WTC11 (cell line): ENCODE results near the gene KAT6B. TPM values are rescaled to one million over a fixed set of nuclear protein-coding genes. Genes with fewer than 3 reads are reported as not detected.

Experiments used
- ATAC-seq: fragments of 200-7000 bp; cut with Tn5 transposase; 2 replicates; pipeline ENCODE4 v1.10.0; 2021; ENCODE audit warnings: mild to moderate bottlenecking, moderate library complexity
- CTCF ChIA-PET: fragments of 300-600 bp; sonication (Branson Sonifier 250); formaldehyde crosslinking; loops from one replicate; lab custom pipeline; 2021; ENCODE audit warnings: antibody characterized with exemption; lab: Charles Lee
- POLR2A ChIA-PET: fragments of 350-600 bp; sonication (Branson Sonifier 250); formaldehyde crosslinking; loops from one replicate; lab custom pipeline; 2021; ENCODE audit warnings: antibody characterized with exemption; lab: Charles Lee
- DNase-seq: peaks from one replicate; pipeline ENCODE4 v3.0.0; 2021; ENCODE audit warnings: low spot score
- H3K27ac Mint-ChIP-seq: 2 replicates; pipeline ENCODE4 v1.8.0; 2021; ENCODE audit warnings: mixed read lengths
- H3K27me3 Mint-ChIP-seq: 2 replicates; pipeline ENCODE4 v1.8.0; 2021; ENCODE audit warnings: low read depth, mild to moderate bottlenecking, moderate library complexity, mixed read lengths
- H3K36me3 Mint-ChIP-seq: 2 replicates; pipeline ENCODE4 v1.8.0; 2021; ENCODE audit warnings: mixed read lengths
- H3K4me1 Mint-ChIP-seq: 2 replicates; pipeline ENCODE4 v1.8.0; 2022; ENCODE audit warnings: mixed read lengths
- H3K4me3 Mint-ChIP-seq: 2 replicates; pipeline ENCODE4 v1.8.0; 2021; ENCODE audit warnings: mild to moderate bottlenecking, moderate library complexity, mixed read lengths
- H3K9me3 Mint-ChIP-seq: 2 replicates; pipeline ENCODE4 v1.8.0; 2021; ENCODE audit warnings: mixed read lengths
- ATF1 ChIP-seq: sonication (generic); formaldehyde crosslinking; IDR thresholded peaks from 2 replicates; pipeline ENCODE4 v1.8.1; 2023; ENCODE audit warnings: mild to moderate bottlenecking, moderate library complexity, missing genetic modification reagents
- EMX1 ChIP-seq: fragments of 250-450 bp; sonication (Bioruptor Pico); IDR thresholded peaks from 2 replicates; pipeline ENCODE4 v1.8.0; 2021; ENCODE audit warnings: mild to moderate bottlenecking
- FOXJ3 ChIP-seq: sonication (generic); formaldehyde crosslinking; IDR thresholded peaks from 2 replicates; pipeline ENCODE4 v1.9.0; 2021; ENCODE audit warnings: missing genetic modification reagents, mild to moderate bottlenecking, borderline replicate concordance
- FOXK1 ChIP-seq: sonication (generic); formaldehyde crosslinking; IDR thresholded peaks from 2 replicates; pipeline ENCODE4 v1.8.0; 2022; ENCODE audit warnings: mild to moderate bottlenecking, moderate library complexity, missing genetic modification reagents
- HMGA2 ChIP-seq: fragments of 250-450 bp; sonication (Bioruptor Pico); IDR thresholded peaks from 2 replicates; pipeline ENCODE4 v1.4.0; 2021; ENCODE audit warnings: mild to moderate bottlenecking, moderate library complexity
- JAZF1 ChIP-seq: fragments of 250-450 bp; sonication (Bioruptor Pico); IDR thresholded peaks from 2 replicates; pipeline ENCODE4 v1.9.0; 2021; ENCODE audit warnings: moderate library complexity, mild to moderate bottlenecking, inconsistent platforms
- MXD4 ChIP-seq: fragments of 250-450 bp; sonication (Bioruptor Pico); IDR thresholded peaks from 2 replicates; pipeline ENCODE4 v1.8.0; 2021; ENCODE audit warnings: mild to moderate bottlenecking, moderate library complexity, borderline replicate concordance
- SMAD4 ChIP-seq: sonication (generic); formaldehyde crosslinking; IDR thresholded peaks from 2 replicates; pipeline ENCODE4 v1.8.0; 2022; ENCODE audit warnings: mild to moderate bottlenecking, missing genetic modification reagents
- ZNF121 ChIP-seq: sonication (generic); formaldehyde crosslinking; IDR thresholded peaks from 2 replicates; pipeline ENCODE4 v1.8.0; 2023; ENCODE audit warnings: missing genetic modification reagents
- ZNF219 ChIP-seq: sonication (generic); formaldehyde crosslinking; IDR thresholded peaks from 2 replicates; pipeline ENCODE4 v1.8.0; 2023; ENCODE audit warnings: missing genetic modification reagents, mild to moderate bottlenecking, borderline replicate concordance
- ZNF232 ChIP-seq: sonication (generic); formaldehyde crosslinking; IDR thresholded peaks from 2 replicates; pipeline ENCODE4 v1.8.0; 2022; ENCODE audit warnings: mild to moderate bottlenecking, missing genetic modification reagents
- ZNF671 ChIP-seq: fragments of 250-450 bp; sonication (Bioruptor Pico); IDR thresholded peaks from 2 replicates; pipeline ENCODE4 v1.8.0; 2021; ENCODE audit warnings: mild to moderate bottlenecking
- total RNA-seq: library from RNA; stranded (reverse); gene quantifications from 3 replicates; pipeline ENCODE4 v1.2.3, GENCODE V29; 2021
- TF ChIP-seq, protein P1 (sequence below): sonication (generic); formaldehyde crosslinking; IDR thresholded peaks from 2 replicates; pipeline ENCODE4 v1.8.1; 2022; ENCODE audit warnings: missing genetic modification reagents, borderline replicate concordance
- TF ChIP-seq, protein P2 (sequence below): sonication (generic); formaldehyde crosslinking; IDR thresholded peaks from 2 replicates; pipeline ENCODE4 v1.8.1; 2022; ENCODE audit warnings: mild to moderate bottlenecking, missing genetic modification reagents, moderate library complexity, borderline replicate concordance
- TF ChIP-seq, protein P3 (sequence below): fragments of 200-600 bp; IDR thresholded peaks from 2 replicates; pipeline ENCODE4 v1.8.0; 2022; ENCODE audit warnings: antibody characterized with exemption
- TF ChIP-seq, protein P4 (sequence below): sonication (generic); formaldehyde crosslinking; IDR thresholded peaks from 2 replicates; pipeline ENCODE4 v1.8.0; 2023; ENCODE audit warnings: missing genetic modification reagents, mild to moderate bottlenecking, borderline replicate concordance
- TF ChIP-seq, protein P5 (sequence below): sonication (generic); formaldehyde crosslinking; IDR thresholded peaks from 2 replicates; pipeline ENCODE4 v1.8.1; 2023; ENCODE audit warnings: mild to moderate bottlenecking, moderate library complexity, missing genetic modification reagents
- TF ChIP-seq, protein P6 (sequence below): sonication (generic); formaldehyde crosslinking; IDR thresholded peaks from 2 replicates; pipeline ENCODE4 v1.8.0; 2022; ENCODE audit warnings: mild to moderate bottlenecking, missing genetic modification reagents
- TF ChIP-seq, protein P7 (sequence below): sonication (generic); formaldehyde crosslinking; IDR thresholded peaks from 2 replicates; pipeline ENCODE4 v1.8.1; 2022; ENCODE audit warnings: low read depth, mild to moderate bottlenecking, moderate library complexity, missing genetic modification reagents, borderline replicate concordance

KAT6B gene
- total RNA-seq, 1 experiment from 2014 or later: 18.5 TPM

DNA sequence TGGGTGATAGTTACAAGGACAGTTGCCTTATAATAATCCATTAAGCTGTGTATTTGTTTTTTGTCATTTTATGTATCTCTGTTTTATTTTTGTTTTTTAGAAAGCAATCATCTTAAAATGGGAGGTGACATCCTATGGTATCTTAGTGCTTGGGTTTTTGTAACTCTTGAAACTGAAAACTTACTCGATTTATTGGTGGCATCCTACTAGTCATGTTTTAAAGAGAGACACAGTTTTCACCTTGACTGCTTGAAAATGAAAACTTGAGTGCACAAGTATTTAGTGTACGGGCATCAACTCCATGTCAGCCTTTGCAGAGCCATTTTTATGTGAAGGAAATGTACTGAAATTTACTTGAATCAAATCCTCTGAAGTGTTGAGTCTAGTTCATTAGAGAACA lies 181.2 kb downstream of the KAT6B start:
- TF ChIP-seq, protein P1, sequence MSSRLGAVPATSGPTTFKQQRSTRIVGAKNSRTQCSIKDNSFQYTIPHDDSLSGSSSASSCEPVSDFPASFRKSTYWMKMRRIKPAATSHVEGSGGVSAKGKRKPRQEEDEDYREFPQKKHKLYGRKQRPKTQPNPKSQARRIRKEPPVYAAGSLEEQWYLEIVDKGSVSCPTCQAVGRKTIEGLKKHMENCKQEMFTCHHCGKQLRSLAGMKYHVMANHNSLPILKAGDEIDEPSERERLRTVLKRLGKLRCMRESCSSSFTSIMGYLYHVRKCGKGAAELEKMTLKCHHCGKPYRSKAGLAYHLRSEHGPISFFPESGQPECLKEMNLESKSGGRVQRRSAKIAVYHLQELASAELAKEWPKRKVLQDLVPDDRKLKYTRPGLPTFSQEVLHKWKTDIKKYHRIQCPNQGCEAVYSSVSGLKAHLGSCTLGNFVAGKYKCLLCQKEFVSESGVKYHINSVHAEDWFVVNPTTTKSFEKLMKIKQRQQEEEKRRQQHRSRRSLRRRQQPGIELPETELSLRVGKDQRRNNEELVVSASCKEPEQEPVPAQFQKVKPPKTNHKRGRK (CRISPR knock-in tag): no peak
- TF ChIP-seq FOXK1 (CRISPR knock-in tag) (no peak), ATF1 (CRISPR knock-in tag) (no peak), ZNF219 (no peak), JAZF1 (CRISPR knock-in tag) (no peak), HMGA2 (no peak)
- TF ChIP-seq, protein P2, sequence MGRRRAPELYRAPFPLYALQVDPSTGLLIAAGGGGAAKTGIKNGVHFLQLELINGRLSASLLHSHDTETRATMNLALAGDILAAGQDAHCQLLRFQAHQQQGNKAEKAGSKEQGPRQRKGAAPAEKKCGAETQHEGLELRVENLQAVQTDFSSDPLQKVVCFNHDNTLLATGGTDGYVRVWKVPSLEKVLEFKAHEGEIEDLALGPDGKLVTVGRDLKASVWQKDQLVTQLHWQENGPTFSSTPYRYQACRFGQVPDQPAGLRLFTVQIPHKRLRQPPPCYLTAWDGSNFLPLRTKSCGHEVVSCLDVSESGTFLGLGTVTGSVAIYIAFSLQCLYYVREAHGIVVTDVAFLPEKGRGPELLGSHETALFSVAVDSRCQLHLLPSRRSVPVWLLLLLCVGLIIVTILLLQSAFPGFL (CRISPR knock-in tag): no peak
- TF ChIP-seq, all 79 proteins: peak for 0
- CTCF ChIA-PET: no interaction called here
- Mint-ChIP-seq H3K4me3 (no peak overlapping the region), H3K4me1 (no peaks in the 10 kb centered on the region), H3K9me3 (no peaks in the 10 kb centered on the region), H3K27me3 (no peaks in the 10 kb centered on the region), H3K27ac (no peak overlapping the region), H3K36me3 (no peaks in the 10 kb centered on the region)
- POLR2A ChIA-PET: no interaction called here
- DNase-seq (no peak), ATAC-seq (no peak)

DNA sequence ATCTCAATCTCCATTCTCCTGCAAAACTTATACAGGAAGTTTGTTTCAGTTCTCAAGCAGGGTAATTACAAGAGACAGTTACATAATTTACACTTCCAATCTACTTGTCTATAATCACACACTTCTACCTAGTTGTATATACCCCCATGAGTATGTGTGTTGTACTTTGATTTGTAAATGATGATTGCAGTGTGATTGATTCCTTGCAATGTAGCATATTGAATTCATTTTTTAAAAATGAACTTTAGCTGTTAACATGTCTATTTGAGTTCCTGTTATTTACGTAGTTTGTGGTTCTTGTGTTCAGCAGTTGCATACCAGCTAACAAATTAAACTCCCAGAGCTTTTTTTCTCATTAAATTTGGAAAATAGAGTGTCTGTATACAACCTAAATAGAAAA lies 182.6 kb downstream of the KAT6B start:
- POLR2A ChIA-PET: no interaction called here
- ATAC-seq (no peak), DNase-seq (no peak)
- no peak overlapping the region for H3K27ac Mint-ChIP-seq
- no peaks in the 10 kb centered on the region for H3K36me3 Mint-ChIP-seq
- no peaks in the 10 kb centered on the region for H3K4me1 Mint-ChIP-seq
- H3K4me3 Mint-ChIP-seq: no peak overlapping the region
- H3K9me3 Mint-ChIP-seq: no peaks in the 10 kb centered on the region
- H3K27me3 Mint-ChIP-seq: no peaks in the 10 kb centered on the region
- TF ChIP-seq FOXJ3 (CRISPR knock-in tag): no peak
- CTCF ChIA-PET: interaction anchor here (0.6 kb wide), 1 partner anchor 383 kb away, joined by 4 read pairs; no protein-coding TSS in a partner anchor

DNA sequence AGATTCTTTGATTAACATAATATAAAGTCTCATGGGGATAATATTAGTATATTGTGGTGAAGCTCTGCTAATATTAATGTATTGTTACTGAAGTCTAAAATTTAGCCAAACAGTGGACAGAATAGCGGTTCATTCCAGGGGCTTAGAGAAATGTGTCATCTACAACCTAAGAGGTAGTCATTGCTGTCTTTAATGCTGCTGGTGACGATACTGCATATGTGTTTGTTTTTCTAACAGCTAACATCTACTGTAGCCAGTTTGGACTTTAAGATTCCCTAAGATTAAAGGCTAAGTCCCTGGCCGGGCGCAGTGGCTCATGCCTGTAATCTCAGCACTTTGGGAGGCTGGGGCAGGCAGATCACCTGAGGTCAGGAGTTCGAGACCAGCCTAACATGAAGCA lies 183.0 kb downstream of the KAT6B start:
- no peaks in the 10 kb centered on the region for H3K9me3 Mint-ChIP-seq
- H3K27ac Mint-ChIP-seq: no peak overlapping the region
- H3K36me3 Mint-ChIP-seq: no peaks in the 10 kb centered on the region
- no peak overlapping the region for H3K4me3 Mint-ChIP-seq
- DNase-seq (no peak), ATAC-seq (no peak)
- no peaks in the 10 kb centered on the region for H3K27me3 Mint-ChIP-seq
- no peaks in the 10 kb centered on the region for H3K4me1 Mint-ChIP-seq
- ChIA-PET CTCF (interaction anchor here (1.0 kb wide), 1 partner anchor 10 kb away, joined by 3 read pairs; no protein-coding TSS in a partner anchor), POLR2A (no interaction called here)
- TF ChIP-seq ZNF671 (CRISPR knock-in tag) (no peak), SMAD4 (CRISPR knock-in tag) (no peak), MXD4 (no peak), EMX1 (no peak), ZNF232 (no peak), ZNF121 (CRISPR knock-in tag) (no peak)
- TF ChIP-seq, protein P3, sequence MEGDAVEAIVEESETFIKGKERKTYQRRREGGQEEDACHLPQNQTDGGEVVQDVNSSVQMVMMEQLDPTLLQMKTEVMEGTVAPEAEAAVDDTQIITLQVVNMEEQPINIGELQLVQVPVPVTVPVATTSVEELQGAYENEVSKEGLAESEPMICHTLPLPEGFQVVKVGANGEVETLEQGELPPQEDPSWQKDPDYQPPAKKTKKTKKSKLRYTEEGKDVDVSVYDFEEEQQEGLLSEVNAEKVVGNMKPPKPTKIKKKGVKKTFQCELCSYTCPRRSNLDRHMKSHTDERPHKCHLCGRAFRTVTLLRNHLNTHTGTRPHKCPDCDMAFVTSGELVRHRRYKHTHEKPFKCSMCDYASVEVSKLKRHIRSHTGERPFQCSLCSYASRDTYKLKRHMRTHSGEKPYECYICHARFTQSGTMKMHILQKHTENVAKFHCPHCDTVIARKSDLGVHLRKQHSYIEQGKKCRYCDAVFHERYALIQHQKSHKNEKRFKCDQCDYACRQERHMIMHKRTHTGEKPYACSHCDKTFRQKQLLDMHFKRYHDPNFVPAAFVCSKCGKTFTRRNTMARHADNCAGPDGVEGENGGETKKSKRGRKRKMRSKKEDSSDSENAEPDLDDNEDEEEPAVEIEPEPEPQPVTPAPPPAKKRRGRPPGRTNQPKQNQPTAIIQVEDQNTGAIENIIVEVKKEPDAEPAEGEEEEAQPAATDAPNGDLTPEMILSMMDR: no peak
- TF ChIP-seq, protein P4, sequence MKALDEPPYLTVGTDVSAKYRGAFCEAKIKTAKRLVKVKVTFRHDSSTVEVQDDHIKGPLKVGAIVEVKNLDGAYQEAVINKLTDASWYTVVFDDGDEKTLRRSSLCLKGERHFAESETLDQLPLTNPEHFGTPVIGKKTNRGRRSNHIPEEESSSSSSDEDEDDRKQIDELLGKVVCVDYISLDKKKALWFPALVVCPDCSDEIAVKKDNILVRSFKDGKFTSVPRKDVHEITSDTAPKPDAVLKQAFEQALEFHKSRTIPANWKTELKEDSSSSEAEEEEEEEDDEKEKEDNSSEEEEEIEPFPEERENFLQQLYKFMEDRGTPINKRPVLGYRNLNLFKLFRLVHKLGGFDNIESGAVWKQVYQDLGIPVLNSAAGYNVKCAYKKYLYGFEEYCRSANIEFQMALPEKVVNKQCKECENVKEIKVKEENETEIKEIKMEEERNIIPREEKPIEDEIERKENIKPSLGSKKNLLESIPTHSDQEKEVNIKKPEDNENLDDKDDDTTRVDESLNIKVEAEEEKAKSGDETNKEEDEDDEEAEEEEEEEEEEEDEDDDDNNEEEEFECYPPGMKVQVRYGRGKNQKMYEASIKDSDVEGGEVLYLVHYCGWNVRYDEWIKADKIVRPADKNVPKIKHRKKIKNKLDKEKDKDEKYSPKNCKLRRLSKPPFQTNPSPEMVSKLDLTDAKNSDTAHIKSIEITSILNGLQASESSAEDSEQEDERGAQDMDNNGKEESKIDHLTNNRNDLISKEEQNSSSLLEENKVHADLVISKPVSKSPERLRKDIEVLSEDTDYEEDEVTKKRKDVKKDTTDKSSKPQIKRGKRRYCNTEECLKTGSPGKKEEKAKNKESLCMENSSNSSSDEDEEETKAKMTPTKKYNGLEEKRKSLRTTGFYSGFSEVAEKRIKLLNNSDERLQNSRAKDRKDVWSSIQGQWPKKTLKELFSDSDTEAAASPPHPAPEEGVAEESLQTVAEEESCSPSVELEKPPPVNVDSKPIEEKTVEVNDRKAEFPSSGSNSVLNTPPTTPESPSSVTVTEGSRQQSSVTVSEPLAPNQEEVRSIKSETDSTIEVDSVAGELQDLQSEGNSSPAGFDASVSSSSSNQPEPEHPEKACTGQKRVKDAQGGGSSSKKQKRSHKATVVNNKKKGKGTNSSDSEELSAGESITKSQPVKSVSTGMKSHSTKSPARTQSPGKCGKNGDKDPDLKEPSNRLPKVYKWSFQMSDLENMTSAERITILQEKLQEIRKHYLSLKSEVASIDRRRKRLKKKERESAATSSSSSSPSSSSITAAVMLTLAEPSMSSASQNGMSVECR: no peak
- TF ChIP-seq, protein P5, sequence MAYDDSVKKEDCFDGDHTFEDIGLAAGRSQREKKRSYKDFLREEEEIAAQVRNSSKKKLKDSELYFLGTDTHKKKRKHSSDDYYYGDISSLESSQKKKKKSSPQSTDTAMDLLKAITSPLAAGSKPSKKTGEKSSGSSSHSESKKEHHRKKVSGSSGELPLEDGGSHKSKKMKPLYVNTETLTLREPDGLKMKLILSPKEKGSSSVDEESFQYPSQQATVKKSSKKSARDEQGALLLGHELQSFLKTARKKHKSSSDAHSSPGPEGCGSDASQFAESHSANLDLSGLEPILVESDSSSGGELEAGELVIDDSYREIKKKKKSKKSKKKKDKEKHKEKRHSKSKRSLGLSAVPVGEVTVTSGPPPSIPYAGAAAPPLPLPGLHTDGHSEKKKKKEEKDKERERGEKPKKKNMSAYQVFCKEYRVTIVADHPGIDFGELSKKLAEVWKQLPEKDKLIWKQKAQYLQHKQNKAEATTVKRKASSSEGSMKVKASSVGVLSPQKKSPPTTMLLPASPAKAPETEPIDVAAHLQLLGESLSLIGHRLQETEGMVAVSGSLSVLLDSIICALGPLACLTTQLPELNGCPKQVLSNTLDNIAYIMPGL (CRISPR knock-in tag): no peak
- TF ChIP-seq, protein P6, sequence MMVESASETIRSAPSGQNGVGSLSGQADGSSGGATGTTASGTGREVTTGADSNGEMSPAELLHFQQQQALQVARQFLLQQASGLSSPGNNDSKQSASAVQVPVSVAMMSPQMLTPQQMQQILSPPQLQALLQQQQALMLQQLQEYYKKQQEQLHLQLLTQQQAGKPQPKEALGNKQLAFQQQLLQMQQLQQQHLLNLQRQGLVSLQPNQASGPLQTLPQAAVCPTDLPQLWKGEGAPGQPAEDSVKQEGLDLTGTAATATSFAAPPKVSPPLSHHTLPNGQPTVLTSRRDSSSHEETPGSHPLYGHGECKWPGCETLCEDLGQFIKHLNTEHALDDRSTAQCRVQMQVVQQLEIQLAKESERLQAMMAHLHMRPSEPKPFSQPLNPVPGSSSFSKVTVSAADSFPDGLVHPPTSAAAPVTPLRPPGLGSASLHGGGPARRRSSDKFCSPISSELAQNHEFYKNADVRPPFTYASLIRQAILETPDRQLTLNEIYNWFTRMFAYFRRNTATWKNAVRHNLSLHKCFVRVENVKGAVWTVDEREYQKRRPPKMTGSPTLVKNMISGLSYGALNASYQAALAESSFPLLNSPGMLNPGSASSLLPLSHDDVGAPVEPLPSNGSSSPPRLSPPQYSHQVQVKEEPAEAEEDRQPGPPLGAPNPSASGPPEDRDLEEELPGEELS (CRISPR knock-in tag): no peak
- TF ChIP-seq, protein P7, sequence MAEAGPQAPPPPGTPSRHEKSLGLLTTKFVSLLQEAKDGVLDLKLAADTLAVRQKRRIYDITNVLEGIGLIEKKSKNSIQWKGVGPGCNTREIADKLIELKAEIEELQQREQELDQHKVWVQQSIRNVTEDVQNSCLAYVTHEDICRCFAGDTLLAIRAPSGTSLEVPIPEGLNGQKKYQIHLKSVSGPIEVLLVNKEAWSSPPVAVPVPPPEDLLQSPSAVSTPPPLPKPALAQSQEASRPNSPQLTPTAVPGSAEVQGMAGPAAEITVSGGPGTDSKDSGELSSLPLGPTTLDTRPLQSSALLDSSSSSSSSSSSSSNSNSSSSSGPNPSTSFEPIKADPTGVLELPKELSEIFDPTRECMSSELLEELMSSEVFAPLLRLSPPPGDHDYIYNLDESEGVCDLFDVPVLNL (CRISPR knock-in tag): no peak
